ENCODE measurements around the gene ADGRL4.
"Not testable (repeated sequence)": the region's sequence is repeated elsewhere in the genome, so short reads cannot be mapped to it uniquely, and the experiment has no call there.

Gene ADGRL4

DNA sequence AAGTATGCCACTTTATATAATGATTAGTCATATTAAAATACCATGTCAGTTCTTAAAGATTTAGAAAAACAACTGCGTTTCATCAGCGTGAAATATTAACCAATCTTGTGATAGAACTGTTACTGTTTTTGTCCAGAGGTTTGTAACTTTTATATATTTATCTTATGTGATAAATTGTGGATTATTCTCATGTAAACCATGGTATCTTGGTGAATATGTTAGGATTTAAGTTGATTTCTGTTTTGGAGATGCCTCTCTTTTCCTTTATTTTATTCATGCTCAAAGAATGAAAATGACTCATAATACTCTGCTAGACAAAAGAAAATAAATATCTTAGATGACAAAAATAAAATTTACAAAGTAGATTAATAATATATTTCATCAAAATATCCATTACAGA, 88.4 kb downstream of the ADGRL4 start:
- Histone ChIP-seq H3K4me3 (ENCODE audit: low read length) (no peak overlapping the region), H3K9ac (ENCODE audit: low read length) (no peak overlapping the region), H3K9me3 (ENCODE audit: control insufficient read depth, low read length) (no peaks in the 10 kb centered on the region), H3K27me3 (replicated peaks; ENCODE audit: control insufficient read depth, insufficient read depth, low read length) (no peaks in the 10 kb centered on the region), H3K36me3 (ENCODE audit: control insufficient read depth, insufficient read depth, low read length, severe bottlenecking) (no peaks in the 10 kb centered on the region), H3K4me1 (ENCODE audit: control insufficient read depth, insufficient read depth, low read length) (peaks cover 14% of the 10 kb centered on the region)
- DNase-seq (ENCODE audit: low read depth): peak; percentile 31

DNA sequence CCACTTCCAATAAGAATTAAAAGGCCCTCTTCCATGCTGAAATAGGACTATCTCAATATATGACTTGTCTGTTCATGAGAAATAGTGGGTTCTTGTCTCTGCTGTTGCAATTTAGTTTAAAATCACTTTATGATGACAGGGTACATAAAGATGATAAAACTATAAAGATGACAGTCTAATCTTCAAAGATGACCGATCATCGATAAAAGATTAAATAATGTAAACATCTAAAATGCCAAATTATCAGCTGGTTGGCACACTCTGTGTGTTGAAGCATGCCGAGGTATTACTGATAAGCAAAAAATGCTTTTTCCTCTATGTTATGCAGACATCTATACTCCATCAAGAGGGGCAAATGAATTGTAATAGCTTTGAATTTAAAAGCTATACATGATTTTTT, 89.5 kb downstream of the ADGRL4 start:
- no peaks in the 10 kb centered on the region for H3K27me3 ChIP-seq (replicated peaks; ENCODE audit: control insufficient read depth, insufficient read depth, low read length)
- H3K4me1 ChIP-seq (ENCODE audit: control insufficient read depth, insufficient read depth, low read length): peaks cover 20% of the 10 kb centered on the region
- no peak for DNase-seq (ENCODE audit: low read depth)
- no peak overlapping the region for H3K4me3 ChIP-seq (ENCODE audit: low read length)
- H3K9ac ChIP-seq (ENCODE audit: low read length): no peak overlapping the region
- no peaks in the 10 kb centered on the region for H3K36me3 ChIP-seq (ENCODE audit: control insufficient read depth, insufficient read depth, low read length, severe bottlenecking)
- no peaks in the 10 kb centered on the region for H3K9me3 ChIP-seq (ENCODE audit: control insufficient read depth, low read length)

DNA sequence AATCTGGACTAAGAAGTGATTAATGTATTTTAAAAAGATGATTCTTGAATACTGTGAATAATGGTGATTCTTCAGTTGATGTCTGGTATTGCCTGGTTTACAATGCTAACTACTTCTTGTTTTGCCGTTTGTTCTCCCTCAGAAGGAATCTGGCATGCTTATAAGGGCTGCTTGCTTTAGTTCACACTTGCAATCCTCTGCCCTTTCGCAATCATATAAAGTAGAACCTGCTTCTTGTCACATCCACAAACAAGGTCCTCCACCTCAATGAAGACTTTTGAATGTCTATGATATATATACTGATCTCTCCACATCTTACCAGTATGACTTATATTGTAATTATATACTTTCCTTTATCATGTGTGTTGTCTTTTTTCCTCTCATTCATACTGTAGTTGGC, 92.6 kb downstream of the ADGRL4 start:
- Histone ChIP-seq H3K9ac (ENCODE audit: low read length) (no peak overlapping the region), H3K4me3 (ENCODE audit: low read length) (no peak overlapping the region), H3K9me3 (ENCODE audit: control insufficient read depth, low read length) (no peaks in the 10 kb centered on the region), H3K36me3 (ENCODE audit: control insufficient read depth, insufficient read depth, low read length, severe bottlenecking) (no peaks in the 10 kb centered on the region), H3K27me3 (replicated peaks; ENCODE audit: control insufficient read depth, insufficient read depth, low read length) (no peaks in the 10 kb centered on the region), H3K4me1 (ENCODE audit: control insufficient read depth, insufficient read depth, low read length) (peaks cover 32% of the 10 kb centered on the region)
- no peak for DNase-seq (ENCODE audit: low read depth)

DNA sequence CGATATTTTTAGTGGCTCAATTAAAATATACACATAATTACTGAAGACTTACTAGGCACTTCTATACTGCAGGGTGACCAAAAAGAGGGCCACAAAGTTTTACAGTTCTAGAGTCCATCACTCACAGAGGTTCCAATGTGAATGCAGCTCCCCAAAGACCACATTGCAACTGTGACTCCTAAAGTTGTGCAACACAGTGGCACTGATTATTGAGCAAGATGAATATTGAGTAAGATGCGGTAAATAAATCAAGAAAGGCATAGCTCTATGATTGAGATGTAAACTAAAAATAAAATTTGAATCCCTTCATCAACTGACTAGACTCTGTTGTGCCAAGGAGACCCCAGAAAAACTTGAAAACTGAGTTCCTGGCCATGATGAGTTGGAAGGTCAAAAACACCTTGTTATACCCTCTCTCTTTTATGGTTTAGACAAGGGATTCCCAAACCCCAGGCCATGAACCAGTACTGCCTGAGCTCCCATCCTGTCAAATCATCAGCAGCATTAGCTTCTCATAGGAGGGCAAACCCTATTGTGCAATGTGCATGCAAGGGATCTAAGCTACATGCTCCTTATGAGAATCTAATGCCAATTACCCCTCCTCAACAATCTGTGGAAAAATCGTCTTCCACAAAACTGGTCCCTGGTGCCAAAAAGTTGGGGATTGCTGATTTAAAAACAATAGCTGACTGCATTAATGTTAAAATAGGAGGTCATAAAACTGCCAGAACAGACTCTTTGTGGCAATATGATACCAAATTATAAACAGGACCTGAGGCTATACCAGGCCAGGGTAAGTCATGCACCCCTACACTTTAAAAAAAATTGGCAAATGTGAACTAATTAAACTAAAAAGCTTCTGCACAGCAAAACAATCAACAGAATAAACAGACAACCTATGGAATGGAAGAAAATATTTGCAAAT, 94.3 kb downstream of the ADGRL4 start:
- no peaks in the 10 kb centered on the region for H3K36me3 ChIP-seq (ENCODE audit: control insufficient read depth, insufficient read depth, low read length, severe bottlenecking)
- DNase-seq (ENCODE audit: low read depth): peak; percentile 65
- H3K9ac ChIP-seq (ENCODE audit: low read length): no peak overlapping the region
- H3K4me1 ChIP-seq (ENCODE audit: control insufficient read depth, insufficient read depth, low read length): peaks cover 22% of the 10 kb centered on the region
- no peaks in the 10 kb centered on the region for H3K27me3 ChIP-seq (replicated peaks; ENCODE audit: control insufficient read depth, insufficient read depth, low read length)
- H3K9me3 ChIP-seq (ENCODE audit: control insufficient read depth, low read length): no peaks in the 10 kb centered on the region
- no peak overlapping the region for H3K4me3 ChIP-seq (ENCODE audit: low read length)

DNA sequence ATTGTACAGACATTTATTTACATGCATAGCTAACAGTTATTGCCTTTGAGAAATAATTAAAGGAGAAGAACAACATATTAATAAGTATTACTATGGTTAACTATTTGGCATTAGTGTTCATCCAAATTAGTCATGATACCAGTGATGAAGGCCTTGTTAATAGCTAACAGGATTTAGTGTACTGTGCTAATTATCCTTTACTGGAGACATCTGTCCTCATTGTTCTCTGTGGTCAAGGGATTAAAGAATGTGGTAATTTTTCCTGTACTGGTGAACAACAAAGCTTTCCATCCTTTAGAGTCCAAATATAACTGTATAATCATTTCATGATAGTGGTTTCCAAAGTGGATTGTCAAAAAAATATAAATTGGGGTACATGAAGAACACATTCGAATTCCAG, 103.9 kb downstream of the ADGRL4 start:
- Histone ChIP-seq H3K9ac (ENCODE audit: low read length) (no peak overlapping the region), H3K9me3 (ENCODE audit: control insufficient read depth, low read length) (no peaks in the 10 kb centered on the region), H3K4me3 (ENCODE audit: low read length) (no peak overlapping the region), H3K27me3 (replicated peaks; ENCODE audit: control insufficient read depth, insufficient read depth, low read length) (no peaks in the 10 kb centered on the region), H3K4me1 (ENCODE audit: control insufficient read depth, insufficient read depth, low read length) (no peaks in the 10 kb centered on the region), H3K36me3 (ENCODE audit: control insufficient read depth, insufficient read depth, low read length, severe bottlenecking) (no peaks in the 10 kb centered on the region)
- DNase-seq (ENCODE audit: low read depth): no peak

DNA sequence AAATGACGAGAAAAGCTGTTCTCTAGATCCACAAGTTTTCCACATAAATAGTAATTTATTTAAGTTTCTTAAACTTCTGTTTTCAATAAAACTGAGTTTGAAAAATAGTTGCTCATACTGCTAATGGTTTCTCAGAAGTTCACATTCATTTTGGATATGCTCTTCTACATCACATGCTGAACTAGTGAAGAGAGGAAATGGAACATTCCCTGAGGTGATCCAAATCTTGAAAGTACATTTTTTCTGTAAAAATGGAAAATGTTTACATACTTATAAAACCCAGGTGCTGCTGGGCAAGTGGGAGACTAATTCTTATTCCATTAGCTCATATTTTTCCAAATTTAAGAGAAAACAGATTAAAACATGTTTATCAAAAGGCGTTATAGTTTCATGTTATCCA, 111.7 kb downstream of the ADGRL4 start:
- Histone ChIP-seq H3K4me3 (ENCODE audit: low read length) (no peak overlapping the region), H3K9me3 (ENCODE audit: control insufficient read depth, low read length) (no peaks in the 10 kb centered on the region), H3K27me3 (replicated peaks; ENCODE audit: control insufficient read depth, insufficient read depth, low read length) (no peaks in the 10 kb centered on the region), H3K9ac (ENCODE audit: low read length) (no peak overlapping the region), H3K4me1 (ENCODE audit: control insufficient read depth, insufficient read depth, low read length) (peaks cover 12% of the 10 kb centered on the region), H3K36me3 (ENCODE audit: control insufficient read depth, insufficient read depth, low read length, severe bottlenecking) (no peaks in the 10 kb centered on the region)
- no peak for DNase-seq (ENCODE audit: low read depth)

DNA sequence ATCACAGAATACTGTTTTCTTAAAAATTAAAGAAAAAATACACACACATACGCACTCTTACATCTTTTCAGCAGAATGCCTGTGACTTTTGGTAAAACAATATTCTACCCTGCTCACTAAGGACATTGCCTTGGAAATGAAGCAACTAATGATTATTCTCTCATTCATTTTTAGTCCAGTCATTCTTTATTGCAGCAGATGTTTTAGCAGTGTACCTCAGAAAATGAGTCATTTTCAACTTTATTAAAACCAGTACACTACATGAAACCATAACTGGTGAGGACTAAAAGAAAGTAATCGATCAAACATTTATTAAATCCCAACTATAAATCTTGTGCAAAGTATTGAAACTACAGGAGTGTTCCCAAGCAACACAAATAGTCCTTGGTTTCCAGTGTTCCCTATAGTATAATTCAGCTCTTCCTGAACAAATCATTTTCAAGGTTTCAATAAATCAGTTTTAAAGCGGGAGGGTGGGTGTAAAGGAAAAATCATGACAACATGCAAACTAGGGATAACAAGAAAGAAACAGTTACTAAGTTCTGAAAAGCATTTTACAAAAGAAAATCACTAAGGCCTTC, 114.2 kb downstream of the ADGRL4 start:
- no peaks in the 10 kb centered on the region for H3K27me3 ChIP-seq (replicated peaks; ENCODE audit: control insufficient read depth, insufficient read depth, low read length)
- H3K36me3 ChIP-seq (ENCODE audit: control insufficient read depth, insufficient read depth, low read length, severe bottlenecking): no peaks in the 10 kb centered on the region
- H3K9ac ChIP-seq (ENCODE audit: low read length): no peak overlapping the region
- no peaks in the 10 kb centered on the region for H3K9me3 ChIP-seq (ENCODE audit: control insufficient read depth, low read length)
- peaks cover 12% of the 10 kb centered on the region for H3K4me1 ChIP-seq (ENCODE audit: control insufficient read depth, insufficient read depth, low read length)
- peak; percentile 42 for DNase-seq (ENCODE audit: low read depth)
- H3K4me3 ChIP-seq (ENCODE audit: low read length): no peak overlapping the region

DNA sequence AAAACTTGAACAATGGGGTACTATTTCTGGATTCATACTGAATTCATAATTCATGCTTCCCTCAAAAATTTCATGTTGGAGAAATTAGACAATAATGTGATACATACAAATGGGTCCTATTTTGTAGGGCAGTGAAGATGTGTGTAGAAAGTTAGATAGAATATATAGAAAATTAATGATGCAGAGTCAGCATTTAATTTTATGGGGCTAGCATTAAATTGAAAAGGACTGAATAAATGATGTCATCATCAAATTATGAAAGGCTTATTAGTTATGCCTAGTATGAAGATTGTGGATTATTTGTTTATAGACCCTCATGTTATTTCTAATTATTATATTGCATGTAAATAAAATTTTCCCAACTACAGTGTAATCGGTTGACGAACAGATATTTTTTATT, 119.1 kb downstream of the ADGRL4 start:
- no peak overlapping the region for H3K9ac ChIP-seq (ENCODE audit: low read length)
- H3K4me1 ChIP-seq (ENCODE audit: control insufficient read depth, insufficient read depth, low read length): peaks cover 19% of the 10 kb centered on the region
- H3K9me3 ChIP-seq (ENCODE audit: control insufficient read depth, low read length): no peaks in the 10 kb centered on the region
- no peaks in the 10 kb centered on the region for H3K27me3 ChIP-seq (replicated peaks; ENCODE audit: control insufficient read depth, insufficient read depth, low read length)
- no peaks in the 10 kb centered on the region for H3K36me3 ChIP-seq (ENCODE audit: control insufficient read depth, insufficient read depth, low read length, severe bottlenecking)
- no peak overlapping the region for H3K4me3 ChIP-seq (ENCODE audit: low read length)
- no peak for DNase-seq (ENCODE audit: low read depth)

DNA sequence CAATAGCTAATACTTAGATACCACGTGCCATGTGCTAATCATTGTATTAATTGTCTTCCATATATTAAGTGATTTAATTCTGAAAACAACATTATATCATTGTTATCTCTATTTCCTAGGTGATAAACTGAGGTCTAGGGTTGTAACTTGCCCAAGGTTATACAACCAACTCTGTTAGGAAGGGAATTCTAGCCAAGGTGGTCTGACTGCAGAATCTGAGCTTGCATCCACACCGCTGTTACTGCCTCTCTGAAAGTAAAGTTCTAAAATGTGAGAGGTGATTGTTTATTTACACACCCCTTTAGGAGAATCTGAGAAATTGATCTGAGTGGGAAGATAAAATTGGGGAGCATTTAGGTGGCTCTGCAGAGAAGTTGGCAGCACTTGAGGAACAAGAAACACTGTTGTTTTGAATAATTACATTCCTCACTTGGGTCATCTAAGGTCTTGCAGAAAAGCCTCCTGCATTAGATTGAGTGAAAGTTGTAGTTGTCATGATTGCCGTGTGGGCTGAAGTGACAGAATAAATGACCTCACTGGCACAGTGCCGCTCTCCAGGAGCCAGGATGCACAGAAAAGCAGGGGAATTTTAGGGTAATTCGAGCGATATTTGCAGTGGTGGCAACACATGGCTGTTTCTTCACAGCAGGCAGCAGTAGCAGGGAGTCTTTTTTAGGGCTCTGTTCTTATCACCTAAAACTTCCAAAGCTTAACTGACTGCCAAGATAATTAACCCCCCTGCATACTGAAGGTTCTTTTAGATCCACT, 121.7 kb downstream of the ADGRL4 start:
- peak; percentile 10 for DNase-seq (ENCODE audit: low read depth)
- Histone ChIP-seq H3K4me3 (ENCODE audit: low read length) (no peak overlapping the region), H3K4me1 (ENCODE audit: control insufficient read depth, insufficient read depth, low read length) (peaks cover 8% of the 10 kb centered on the region), H3K27me3 (replicated peaks; ENCODE audit: control insufficient read depth, insufficient read depth, low read length) (no peaks in the 10 kb centered on the region), H3K36me3 (ENCODE audit: control insufficient read depth, insufficient read depth, low read length, severe bottlenecking) (no peaks in the 10 kb centered on the region), H3K9me3 (ENCODE audit: control insufficient read depth, low read length) (no peaks in the 10 kb centered on the region), H3K9ac (ENCODE audit: low read length) (no peak overlapping the region)

DNA sequence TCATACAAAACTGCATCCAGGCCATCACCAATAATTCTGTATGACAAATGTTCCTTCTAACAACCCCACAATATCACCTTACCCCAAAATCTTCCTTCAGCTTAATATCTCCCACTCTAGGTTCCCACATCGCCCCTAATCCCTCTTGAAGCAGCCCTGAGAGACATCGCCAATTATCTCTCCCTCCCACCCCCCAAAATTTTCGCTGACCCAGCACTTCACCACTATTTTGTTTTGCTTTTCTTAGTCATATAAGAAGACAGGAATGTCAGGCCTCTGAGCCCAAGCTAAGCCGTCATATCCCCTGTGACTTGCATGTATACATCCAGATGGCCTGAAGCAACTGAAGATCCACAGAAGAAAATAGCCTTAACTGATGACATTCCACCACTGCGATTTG, 126.3 kb downstream of the ADGRL4 start:
- no peak overlapping the region for H3K4me3 ChIP-seq (ENCODE audit: low read length)
- H3K27me3 ChIP-seq (replicated peaks; ENCODE audit: control insufficient read depth, insufficient read depth, low read length): no peaks in the 10 kb centered on the region
- H3K9me3 ChIP-seq (ENCODE audit: control insufficient read depth, low read length): no peaks in the 10 kb centered on the region
- H3K9ac ChIP-seq (ENCODE audit: low read length): no peak overlapping the region
- no peaks in the 10 kb centered on the region for H3K36me3 ChIP-seq (ENCODE audit: control insufficient read depth, insufficient read depth, low read length, severe bottlenecking)
- DNase-seq (ENCODE audit: low read depth): no peak
- peaks cover 6% of the 10 kb centered on the region for H3K4me1 ChIP-seq (ENCODE audit: control insufficient read depth, insufficient read depth, low read length)

DNA sequence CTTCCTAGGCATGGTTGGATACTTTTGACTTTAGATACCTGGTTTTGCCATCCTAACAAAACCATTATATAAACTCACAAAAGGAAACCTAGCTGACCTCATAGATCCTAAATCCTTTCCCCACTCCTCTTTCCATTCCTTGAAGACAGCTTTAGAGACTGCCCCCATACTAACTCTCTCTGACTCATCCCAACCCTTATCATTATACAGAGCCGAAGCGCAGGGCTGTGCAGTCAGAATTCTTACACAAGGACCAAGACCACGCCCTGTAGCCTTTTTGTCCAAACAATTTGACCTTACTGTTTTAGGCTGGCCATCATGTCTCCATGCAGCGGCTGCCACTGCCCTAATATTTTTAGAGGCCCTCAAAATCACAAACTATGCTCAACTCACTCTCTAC, 130.5 kb downstream of the ADGRL4 start:
- not testable (repeated sequence) for DNase-seq (ENCODE audit: low read depth); H3K27me3 ChIP-seq (replicated peaks; ENCODE audit: control insufficient read depth, insufficient read depth, low read length); H3K4me1 ChIP-seq (ENCODE audit: control insufficient read depth, insufficient read depth, low read length); H3K4me3 ChIP-seq (ENCODE audit: low read length); H3K36me3 ChIP-seq (ENCODE audit: control insufficient read depth, insufficient read depth, low read length, severe bottlenecking); H3K9ac ChIP-seq (ENCODE audit: low read length); H3K9me3 ChIP-seq (ENCODE audit: control insufficient read depth, low read length)
